Measurements from ENCODE around the gene HOXB3.
A peak's percentile ranks its signal among the peaks of the same experiment; 100 is the strongest.

The HOXB3 gene

GRCh38 chr17:48593840-48594537 is 3.9 kb upstream of the HOXB3 start:
- TF ChIP-seq CTCF (conservative IDR thresholded peaks at IDR 0.05; ENCODE audit: low read depth, low read length): peak; percentile 88
- no peak overlapping the region for H3K4me3 ChIP-seq (ENCODE audit: low read length)

GRCh38 chr17:48593126-48593829 is 3.2 kb upstream of the HOXB3 start, which contains the start of gene HOXB5:
Gene HOXB5, minus strand, starts transcription at chr17:48593779. Its CDS starts 97 bp downstream, at chr17:48593682.
- H3K4me3 ChIP-seq (ENCODE audit: low read length): no peak within 1 kb of the TSS
- no peak for DNase-seq (ENCODE audit: low read depth)
- TF ChIP-seq CTCF (conservative IDR thresholded peaks at IDR 0.05; ENCODE audit: low read depth, low read length): no peak

More at GRCh38 chr17:48593840-48594537, 3.9 kb upstream of the HOXB3 start:
- DNase-seq (ENCODE audit: low read depth): no peak

GRCh38 chr17:48592577-48592976 is 2.5 kb upstream of the HOXB3 start:
- no peak for DNase-seq (ENCODE audit: low read depth)
- TF ChIP-seq CTCF (conservative IDR thresholded peaks at IDR 0.05; ENCODE audit: low read depth, low read length): no peak
- no peak overlapping the region for H3K4me3 ChIP-seq (ENCODE audit: low read length)

- TF ChIP-seq CTCF (conservative IDR thresholded peaks at IDR 0.05; ENCODE audit: low read depth, low read length): no peak
- DNase-seq (ENCODE audit: low read depth): no peak
- H3K4me3 ChIP-seq (ENCODE audit: low read length): no peak overlapping the region
Measured at GRCh38 chr17:48592057-48592514, 2.0 kb upstream of the HOXB3 start.

GRCh38 chr17:48591255-48592056 is 1.4 kb upstream of the HOXB3 start:
- DNase-seq (ENCODE audit: low read depth): no peak
- H3K4me3 ChIP-seq (ENCODE audit: low read length): no peak overlapping the region
- TF ChIP-seq CTCF (conservative IDR thresholded peaks at IDR 0.05; ENCODE audit: low read depth, low read length): no peak

- no peak for TF ChIP-seq CTCF (conservative IDR thresholded peaks at IDR 0.05; ENCODE audit: low read depth, low read length)
- no peak for DNase-seq (ENCODE audit: low read depth)
- no peak overlapping the region for H3K4me3 ChIP-seq (ENCODE audit: low read length)
Measured at GRCh38 chr17:48590607-48591161, 643 bp upstream of the HOXB3 start.
